Type B pancreatic cell (in vitro differentiated cells): ENCODE measurements around the gene HHAT. TPM values are rescaled to one million over a fixed set of nuclear protein-coding genes. Genes with fewer than 3 reads are reported as not detected.
"Not testable (repeated sequence)": the region's sequence is repeated elsewhere in the genome, so short reads cannot be mapped to it uniquely, and the experiment has no call there.

ENCODE experiments used
- DNase-seq: peaks from one replicate; pipeline ENCODE4 v3.0.0; 2021; ENCODE audit warnings: mixed read lengths; ENCODE audit not compliant: unreplicated experiment; ENCODE audit errors: extremely low spot score
- H3K27ac Mint-ChIP-seq: 2 replicates; pipeline ENCODE4 v1.8.0; 2021; ENCODE audit warnings: mild to moderate bottlenecking, mixed read lengths
- H3K27me3 Mint-ChIP-seq: 2 replicates; pipeline ENCODE4 v1.8.0; 2021; ENCODE audit warnings: mixed read lengths
- H3K36me3 Mint-ChIP-seq: 2 replicates; pipeline ENCODE4 v1.8.0; 2021; ENCODE audit warnings: mixed read lengths
- H3K4me1 Mint-ChIP-seq: one replicate; pipeline ENCODE4 v1.8.0; 2021; ENCODE audit warnings: mixed read lengths; ENCODE audit not compliant: unreplicated experiment
- H3K4me3 Mint-ChIP-seq: 2 replicates; pipeline ENCODE4 v1.8.0; 2021; ENCODE audit warnings: mild to moderate bottlenecking, mixed read lengths
- H3K9me3 Mint-ChIP-seq: 2 replicates; pipeline ENCODE4 v1.8.0; 2021; ENCODE audit warnings: mixed read lengths
- CTCF ChIP-seq: fragments of 200-600 bp; sonication (generic); conservative IDR thresholded peaks from 2 replicates; pipeline ENCODE4 v1.5.0; 2021; ENCODE audit warnings: antibody characterized with exemption, mild to moderate bottlenecking
- total RNA-seq: library from RNA; stranded (reverse); gene quantifications from 2 replicates; pipeline ENCODE4 v1.2.1, GENCODE V29; 2021; ENCODE audit warnings: low replicate concordance

HHAT gene
- total RNA-seq, 1 donor from 2014 or later, result 9.0 TPM

GRCh38 chr1:210652329-210652954, 323.7 kb downstream of the HHAT start:
- TF ChIP-seq CTCF, result no peak
- no peaks in the 10 kb centered on the region for H3K27me3 Mint-ChIP-seq

GRCh38 chr1:210653771-210654170, 325.1 kb downstream of the HHAT start:
- Mint-ChIP-seq H3K4me1 (no peaks in the 10 kb centered on the region), H3K9me3 (peaks cover 6% of the 10 kb centered on the region), H3K27me3 (no peaks in the 10 kb centered on the region), H3K27ac (no peak overlapping the region), H3K4me3 (no peak overlapping the region), H3K36me3 (no peaks in the 10 kb centered on the region)
- no peak for DNase-seq
- TF ChIP-seq CTCF, result no peak

More at GRCh38 chr1:210652329-210652954, 323.7 kb downstream of the HHAT start:
- DNase-seq, result no peak
- peaks cover under 1% of the 10 kb centered on the region for H3K4me1 Mint-ChIP-seq
- H3K36me3 Mint-ChIP-seq, result no peaks in the 10 kb centered on the region
- H3K4me3 Mint-ChIP-seq, result no peak overlapping the region
- H3K9me3 Mint-ChIP-seq, result peaks cover 6% of the 10 kb centered on the region
- H3K27ac Mint-ChIP-seq, result no peak overlapping the region

GRCh38 chr1:210654176-210654981, 325.7 kb downstream of the HHAT start:
- peaks cover 6% of the 10 kb centered on the region for H3K9me3 Mint-ChIP-seq
- no peak for DNase-seq
- no peak overlapping the region for H3K27ac Mint-ChIP-seq
- no peak overlapping the region for H3K4me3 Mint-ChIP-seq
- no peaks in the 10 kb centered on the region for H3K36me3 Mint-ChIP-seq
- TF ChIP-seq CTCF, result no peak
- no peaks in the 10 kb centered on the region for H3K27me3 Mint-ChIP-seq
- no peaks in the 10 kb centered on the region for H3K4me1 Mint-ChIP-seq

GRCh38 chr1:210655511-210655910, 326.8 kb downstream of the HHAT start:
- no peaks in the 10 kb centered on the region for H3K4me1 Mint-ChIP-seq
- no peak overlapping the region for H3K27ac Mint-ChIP-seq
- peaks cover 4% of the 10 kb centered on the region for H3K27me3 Mint-ChIP-seq
- peaks cover 6% of the 10 kb centered on the region for H3K9me3 Mint-ChIP-seq
- no peak overlapping the region for H3K4me3 Mint-ChIP-seq
- no peak for TF ChIP-seq CTCF
- no peaks in the 10 kb centered on the region for H3K36me3 Mint-ChIP-seq
- no peak for DNase-seq

- Mint-ChIP-seq H3K27me3 (peaks cover 4% of the 10 kb centered on the region), H3K9me3 (peaks cover 6% of the 10 kb centered on the region), H3K4me3 (no peak overlapping the region), H3K36me3 (no peaks in the 10 kb centered on the region), H3K4me1 (peaks cover 3% of the 10 kb centered on the region), H3K27ac (no peak overlapping the region)
- DNase-seq, result no peak
- TF ChIP-seq CTCF, result no peak
Measured at GRCh38 chr1:210657806-210658205, 329.1 kb downstream of the HHAT start.

- not testable (repeated sequence) for H3K36me3 Mint-ChIP-seq, H3K4me3 Mint-ChIP-seq, H3K27ac Mint-ChIP-seq, H3K4me1 Mint-ChIP-seq, H3K27me3 Mint-ChIP-seq, H3K9me3 Mint-ChIP-seq, DNase-seq
Measured at GRCh38 chr1:210661520-210661919, 332.8 kb downstream of the HHAT start.
